Central memory CD8-positive, alpha-beta T cell (primary cell): ENCODE results near the gene CD83.

Experiments used
- ATAC-seq: fragments of 150-1000 bp; cut with Tn5 transposase; replicated peaks from 2 replicates; pipeline ENCODE4 v1.10.0; 2022; ENCODE audit warnings: mild to moderate bottlenecking, moderate FRiP score, moderate number of reproducible peaks; ENCODE audit not compliant: poor library complexity, severe bottlenecking; ENCODE audit errors: extremely low read depth
- DNase-seq, 2 donors: peaks; one replicate each; pipeline ENCODE4 v3.0.0; 2021; ENCODE audit warnings: low spot score in 2 of 2
- H3K27ac Mint-ChIP-seq: one replicate; pipeline ENCODE4 v1.8.0; 2022; ENCODE audit warnings: low read depth, mild to moderate bottlenecking, moderate library complexity, mixed read lengths
- H3K27me3 Mint-ChIP-seq: one replicate; pipeline ENCODE4 v1.8.0; 2022; ENCODE audit warnings: mixed read lengths
- H3K36me3 Mint-ChIP-seq: one replicate; pipeline ENCODE4 v1.8.0; 2022; ENCODE audit warnings: mild to moderate bottlenecking, moderate library complexity, mixed read lengths; ENCODE audit not compliant: insufficient read depth
- H3K4me1 Mint-ChIP-seq: one replicate; pipeline ENCODE4 v1.8.0; 2022; ENCODE audit warnings: mixed read lengths
- H3K4me3 Mint-ChIP-seq: one replicate; pipeline ENCODE4 v1.8.0; 2022; ENCODE audit warnings: mild to moderate bottlenecking, moderate library complexity, mixed read lengths
- H3K9me3 Mint-ChIP-seq: one replicate; pipeline ENCODE4 v1.8.0; 2022; ENCODE audit warnings: mixed read lengths

Gene CD83

GRCh38 chr6:14132244-14132920 lies 14.8 kb downstream of the CD83 start:
- Mint-ChIP-seq H3K36me3 (peaks cover 42% of the 10 kb centered on the region), H3K4me1 (peaks cover 21% of the 10 kb centered on the region), H3K4me3 (no peak overlapping the region), H3K9me3 (no peaks in the 10 kb centered on the region), H3K27ac (no peak overlapping the region), H3K27me3 (no peaks in the 10 kb centered on the region)
- ATAC-seq = no peak
- DNase-seq = no peak

- Mint-ChIP-seq H3K27me3 (no peaks in the 10 kb centered on the region), H3K36me3 (peaks cover 43% of the 10 kb centered on the region), H3K27ac (no peak overlapping the region), H3K4me1 (peaks cover 21% of the 10 kb centered on the region), H3K4me3 (no peak overlapping the region), H3K9me3 (no peaks in the 10 kb centered on the region)
- ATAC-seq = no peak
- no peak for DNase-seq
Observed at GRCh38 chr6:14132921-14133275, 15.3 kb downstream of the CD83 start.

- Mint-ChIP-seq H3K4me3 (no peak overlapping the region), H3K27me3 (no peaks in the 10 kb centered on the region)
Observed at GRCh38 chr6:14134211-14134910, 16.8 kb downstream of the CD83 start.

GRCh38 chr6:14135893-14136539 lies 18.4 kb downstream of the CD83 start:
- Mint-ChIP-seq H3K4me3 (no peak overlapping the region), H3K4me1 (no peaks in the 10 kb centered on the region), H3K36me3 (peaks cover 36% of the 10 kb centered on the region), H3K27me3 (no peaks in the 10 kb centered on the region), H3K27ac (no peak overlapping the region), H3K9me3 (no peaks in the 10 kb centered on the region)
- ATAC-seq = no peak
- DNase-seq = no peak

More at GRCh38 chr6:14134211-14134910, 16.8 kb downstream of the CD83 start:
- DNase-seq = no peak
- Mint-ChIP-seq H3K36me3 (peaks cover 42% of the 10 kb centered on the region), H3K4me1 (peaks cover 7% of the 10 kb centered on the region), H3K9me3 (no peaks in the 10 kb centered on the region), H3K27ac (no peak overlapping the region)
- ATAC-seq = no peak

- ATAC-seq (no peak), DNase-seq (no peak)
- H3K27me3 Mint-ChIP-seq = no peaks in the 10 kb centered on the region
- H3K4me3 Mint-ChIP-seq = no peak overlapping the region
- no peaks in the 10 kb centered on the region for H3K4me1 Mint-ChIP-seq
- H3K36me3 Mint-ChIP-seq = peaks cover 21% of the 10 kb centered on the region
- no peak overlapping the region for H3K27ac Mint-ChIP-seq
- no peaks in the 10 kb centered on the region for H3K9me3 Mint-ChIP-seq
Observed at GRCh38 chr6:14138701-14139215, 21.2 kb downstream of the CD83 start.

- no peak for ATAC-seq
- no peaks in the 10 kb centered on the region for H3K9me3 Mint-ChIP-seq
- H3K4me1 Mint-ChIP-seq = peaks cover 6% of the 10 kb centered on the region
- no peak overlapping the region for H3K4me3 Mint-ChIP-seq
- DNase-seq = no peak
- no peaks in the 10 kb centered on the region for H3K27me3 Mint-ChIP-seq
- peak overlapping the region; percentile 26 for H3K27ac Mint-ChIP-seq
- H3K36me3 Mint-ChIP-seq = peaks cover 8% of the 10 kb centered on the region
Observed at GRCh38 chr6:14141351-14142062, 23.9 kb downstream of the CD83 start.

GRCh38 chr6:14142063-14142450 lies 24.5 kb downstream of the CD83 start:
- H3K27ac Mint-ChIP-seq = no peak overlapping the region
- ATAC-seq = no peak
- peaks cover 6% of the 10 kb centered on the region for H3K4me1 Mint-ChIP-seq

GRCh38 chr6:14142511-14143223 lies 25.1 kb downstream of the CD83 start:
- H3K4me3 Mint-ChIP-seq = no peak overlapping the region
- DNase-seq (no peak), ATAC-seq (no peak)
- H3K9me3 Mint-ChIP-seq = no peaks in the 10 kb centered on the region
- H3K36me3 Mint-ChIP-seq = peaks cover 3% of the 10 kb centered on the region
- H3K27ac Mint-ChIP-seq = no peak overlapping the region
- no peaks in the 10 kb centered on the region for H3K27me3 Mint-ChIP-seq
- H3K4me1 Mint-ChIP-seq = peaks cover 6% of the 10 kb centered on the region

More at GRCh38 chr6:14142063-14142450, 24.5 kb downstream of the CD83 start:
- Mint-ChIP-seq H3K9me3 (no peaks in the 10 kb centered on the region), H3K4me3 (no peak overlapping the region), H3K27me3 (no peaks in the 10 kb centered on the region), H3K36me3 (peaks cover 7% of the 10 kb centered on the region)
- DNase-seq = no peak

- H3K4me3 Mint-ChIP-seq = no peak overlapping the region
- DNase-seq (no peak), ATAC-seq (no peak)
- peaks cover under 1% of the 10 kb centered on the region for H3K36me3 Mint-ChIP-seq
- no peaks in the 10 kb centered on the region for H3K27me3 Mint-ChIP-seq
- H3K4me1 Mint-ChIP-seq = peaks cover 6% of the 10 kb centered on the region
- H3K9me3 Mint-ChIP-seq = no peaks in the 10 kb centered on the region
- H3K27ac Mint-ChIP-seq = no peak overlapping the region
Observed at GRCh38 chr6:14143305-14143704, 25.7 kb downstream of the CD83 start.

GRCh38 chr6:14144678-14145113 lies 27.1 kb downstream of the CD83 start:
- no peak overlapping the region for H3K4me3 Mint-ChIP-seq
- H3K9me3 Mint-ChIP-seq = no peaks in the 10 kb centered on the region
- H3K36me3 Mint-ChIP-seq = no peaks in the 10 kb centered on the region
- no peaks in the 10 kb centered on the region for H3K27me3 Mint-ChIP-seq
- peaks cover 6% of the 10 kb centered on the region for H3K4me1 Mint-ChIP-seq
- ATAC-seq (peak; percentile 70), DNase-seq (peak; percentile 46 to 71)
- H3K27ac Mint-ChIP-seq = peak overlapping the region; percentile 65

GRCh38 chr6:14146506-14147096 lies 29.0 kb downstream of the CD83 start:
- H3K27ac Mint-ChIP-seq = no peak overlapping the region
- peaks cover 6% of the 10 kb centered on the region for H3K4me1 Mint-ChIP-seq
- H3K36me3 Mint-ChIP-seq = peaks cover 2% of the 10 kb centered on the region
- ATAC-seq (no peak), DNase-seq (no peak)
- H3K9me3 Mint-ChIP-seq = no peaks in the 10 kb centered on the region
- H3K4me3 Mint-ChIP-seq = no peak overlapping the region
- H3K27me3 Mint-ChIP-seq = no peaks in the 10 kb centered on the region
